Ascending aorta (tissue), 2 donors: ENCODE data around the gene GRM3. TPM values are rescaled to one million over a fixed set of nuclear protein-coding genes. Genes with fewer than 3 reads are reported as not detected.

Experiments
- DNase-seq, 2 donors: peaks; one replicate each; pipeline ENCODE4 v3.0.0-alpha.2; 2019; ENCODE audit warnings: low spot score in 2 of 2
- H3K27ac ChIP-seq, 2 donors: fragments of 200-600 bp; sonication (generic); one replicate each; pipeline ENCODE4 v1.5.1; 2016 to 2017; ENCODE audit warnings: mild to moderate bottlenecking in 1 of 2
- H3K27me3 ChIP-seq: fragments of 200-600 bp; sonication (generic); one replicate; pipeline ENCODE4 v1.5.1; 2017
- H3K36me3 ChIP-seq, 2 donors: fragments of 200-600 bp; sonication (generic); one replicate each; pipeline ENCODE4 v1.5.1; 2016
- H3K4me1 ChIP-seq, 2 donors: fragments of 200-600 bp; sonication (generic); one replicate each; pipeline ENCODE4 v1.5.1; 2016 to 2017; ENCODE audit warnings: mild to moderate bottlenecking in 1 of 2
- H3K4me3 ChIP-seq, 2 donors: fragments of 200-600 bp; sonication (generic); one replicate each; pipeline ENCODE4 v1.5.1; 2016 to 2017; ENCODE audit warnings: mild to moderate bottlenecking in 1 of 2
- H3K9me3 ChIP-seq, 2 donors: fragments of 200-600 bp; sonication (generic); one replicate each; pipeline ENCODE4 v1.5.1; 2016
- CTCF ChIP-seq, 3 experiments: fragments of 200-600 bp in 2 of 3; fragments of 450-650 bp in 1 of 3; sonication (generic) in 2 of 3; IDR thresholded peaks; one replicate each; pipeline ENCODE4 v1.5.1; 2016 to 2019; ENCODE audit warnings: antibody characterized with exemption in 3 of 3, mild to moderate bottlenecking in 1 of 3, moderate library complexity in 1 of 3
- intact Hi-C: fragments of 100-400 bp; cut with DNase I; formaldehyde crosslinking; loops from one replicate; pipeline ENCODE4 v1.15.1; 2023
- total RNA-seq: library from RNA; depleted of rRNA; stranded (reverse); fragments of >200 nt; gene quantifications from one replicate; pipeline ENCODE4 v1.1.0, GENCODE V29; 2016

Gene GRM3
- total RNA-seq, 1 donor from 2014 or later, result not detected

DNA sequence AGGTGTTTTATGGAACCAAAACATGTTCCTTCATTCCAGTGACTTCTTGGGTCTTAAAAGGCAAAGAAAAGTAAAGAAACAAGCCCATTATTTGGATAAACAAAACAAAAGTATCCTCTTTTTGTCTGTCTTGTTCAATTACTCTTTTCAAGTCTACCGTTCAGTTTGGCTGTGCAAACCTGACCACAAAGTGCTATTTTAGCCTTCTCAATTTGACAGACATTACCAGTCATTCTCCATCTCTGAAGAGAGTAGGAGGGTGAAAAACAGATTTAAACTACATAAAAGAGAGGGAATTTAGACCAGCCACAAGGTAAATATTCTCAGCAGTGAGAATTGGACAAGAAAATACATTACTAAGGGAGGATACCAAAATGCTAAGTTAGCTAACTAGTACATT, 145.2 kb downstream of the GRM3 start:
- intact Hi-C loops, result no loop called here

GRCh38 chr7:86790383-86790782, 146.7 kb downstream of the GRM3 start:
- no peak for TF ChIP-seq CTCF (IDR thresholded peaks at IDR 0.05)
- intact Hi-C loops, result no loop called here
- no peak for DNase-seq
- Histone ChIP-seq H3K4me3 (no peak overlapping the region), H3K36me3 (no peaks in the 10 kb centered on the region), H3K27ac (no peak overlapping the region), H3K9me3 (no peaks in the 10 kb centered on the region), H3K27me3 (no peaks in the 10 kb centered on the region), H3K4me1 (no peaks in the 10 kb centered on the region)

More for the DNA sequence above, 145.2 kb downstream of the GRM3 start:
- no peaks in the 10 kb centered on the region for H3K27me3 ChIP-seq
- no peaks in the 10 kb centered on the region for H3K9me3 ChIP-seq
- TF ChIP-seq CTCF (IDR thresholded peaks at IDR 0.05), result no peak
- H3K27ac ChIP-seq, result no peak overlapping the region
- H3K4me1 ChIP-seq, result no peaks in the 10 kb centered on the region
- no peak for DNase-seq
- no peaks in the 10 kb centered on the region for H3K36me3 ChIP-seq
- H3K4me3 ChIP-seq, result no peak overlapping the region

DNA sequence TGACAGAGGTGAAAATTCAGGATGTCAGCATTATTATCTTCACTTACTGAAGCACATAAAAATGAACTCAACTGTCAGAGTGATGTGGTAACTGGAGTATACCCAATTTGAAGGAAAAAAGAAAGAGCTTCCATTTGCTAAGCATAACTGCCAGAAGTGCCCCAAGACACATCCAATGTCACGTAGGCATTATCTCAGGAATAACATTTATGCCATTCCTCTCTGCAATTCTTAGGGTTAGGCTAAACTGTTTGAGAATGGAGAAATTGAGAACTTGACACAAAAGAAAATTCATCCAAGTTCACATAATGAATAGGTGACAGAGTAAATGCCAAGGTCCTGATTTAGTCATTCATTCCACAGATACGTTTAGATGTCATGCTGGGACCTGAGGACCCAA, 148.6 kb downstream of the GRM3 start:
- no peak for TF ChIP-seq CTCF (IDR thresholded peaks at IDR 0.05)
- no peak for DNase-seq
- Histone ChIP-seq H3K36me3 (no peaks in the 10 kb centered on the region), H3K4me1 (no peaks in the 10 kb centered on the region), H3K9me3 (no peaks in the 10 kb centered on the region), H3K4me3 (no peak overlapping the region), H3K27me3 (no peaks in the 10 kb centered on the region), H3K27ac (no peak overlapping the region)
- intact Hi-C loops, result no loop called here

GRCh38 chr7:86793136-86793535, 149.4 kb downstream of the GRM3 start:
- H3K27me3 ChIP-seq, result no peaks in the 10 kb centered on the region
- no peaks in the 10 kb centered on the region for H3K4me1 ChIP-seq
- TF ChIP-seq CTCF (IDR thresholded peaks at IDR 0.05), result no peak
- intact Hi-C loops, result no loop called here
- H3K4me3 ChIP-seq, result no peak overlapping the region
- H3K9me3 ChIP-seq, result peaks cover 0 to 3% of the 10 kb centered on the region in 2 donors
- H3K27ac ChIP-seq, result no peak overlapping the region
- H3K36me3 ChIP-seq, result no peaks in the 10 kb centered on the region
- DNase-seq, result no peak

DNA sequence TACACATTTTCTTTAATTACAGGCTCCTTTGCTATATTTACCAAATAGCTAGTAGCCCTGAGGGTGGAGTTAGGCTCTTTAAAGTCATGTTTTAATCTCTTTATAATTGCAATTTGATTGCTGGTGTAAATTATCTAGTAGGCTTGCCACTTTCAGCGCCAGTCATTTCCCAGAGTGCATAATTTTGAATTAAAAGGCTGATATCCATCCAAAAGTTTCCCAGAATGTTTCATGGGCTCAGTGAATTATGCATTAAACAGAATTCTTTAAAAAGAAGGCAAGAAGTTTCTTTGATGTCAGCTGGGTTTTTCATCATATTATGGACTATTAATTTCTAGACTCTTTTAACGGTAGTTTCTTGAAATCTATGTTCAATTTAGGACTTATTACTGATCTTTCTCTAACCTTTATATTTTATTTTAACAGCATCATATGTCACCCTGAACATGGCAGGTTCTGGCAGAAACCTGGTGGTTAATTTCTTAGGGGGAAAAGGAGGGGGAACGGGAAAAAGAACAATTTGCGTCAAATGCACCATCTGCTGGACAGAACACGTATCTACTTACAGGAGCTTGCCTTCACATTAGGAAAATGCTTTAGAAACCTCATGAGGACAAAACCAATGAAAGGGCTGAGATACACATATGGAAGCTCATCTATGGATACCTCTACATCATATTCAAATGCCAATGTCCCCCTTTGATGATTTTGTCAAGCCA, 171.1 kb downstream of the GRM3 start:
- H3K9me3 ChIP-seq, result no peaks in the 10 kb centered on the region
- H3K27ac ChIP-seq, result no peak overlapping the region
- intact Hi-C loops, result no loop called here
- no peaks in the 10 kb centered on the region for H3K27me3 ChIP-seq
- DNase-seq, result no peak
- no peaks in the 10 kb centered on the region for H3K4me1 ChIP-seq
- peak in 1 of 3 experiments; percentile 10 for TF ChIP-seq CTCF (IDR thresholded peaks at IDR 0.05)
- no peaks in the 10 kb centered on the region for H3K36me3 ChIP-seq
- no peak overlapping the region for H3K4me3 ChIP-seq

DNA sequence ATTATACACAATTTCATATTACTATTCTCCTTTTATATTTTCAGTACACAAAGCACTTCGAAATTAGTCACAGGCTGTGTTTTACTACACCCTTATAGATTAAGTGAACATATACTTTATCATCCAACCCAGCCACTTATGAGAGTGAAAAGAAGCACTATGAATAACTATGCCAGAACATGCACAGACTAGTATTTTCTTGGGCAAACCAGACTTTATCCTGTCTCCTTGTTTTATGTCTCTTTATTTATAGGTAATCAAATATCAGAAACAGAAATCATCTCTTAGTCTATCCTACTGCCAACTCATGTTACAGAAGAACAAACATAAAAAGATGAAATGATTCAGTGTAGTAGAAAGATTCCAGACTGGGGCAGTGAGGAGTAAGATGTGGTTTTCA, 171.8 kb downstream of the GRM3 start:
- Histone ChIP-seq H3K4me3 (no peak overlapping the region), H3K9me3 (no peaks in the 10 kb centered on the region), H3K36me3 (no peaks in the 10 kb centered on the region), H3K27me3 (no peaks in the 10 kb centered on the region), H3K27ac (no peak overlapping the region), H3K4me1 (no peaks in the 10 kb centered on the region)
- intact Hi-C loops, result no loop called here
- no peak for TF ChIP-seq CTCF (IDR thresholded peaks at IDR 0.05)
- DNase-seq, result no peak
